SK-N-SH treated with all-trans-retinoic acid at 6 μM for 48 hours (cell line): ENCODE measurements around the gene PRSS8.
"Not testable (repeated sequence)": the region's sequence is repeated elsewhere in the genome, so short reads cannot be mapped to it uniquely, and the experiment has no call there.

ENCODE experiments used
- ATAC-seq: fragments of 200-7000 bp; cut with Tn5 transposase; 3 replicates; pipeline ENCODE4 v1.9.1; 2020; ENCODE audit warnings: mild to moderate bottlenecking, moderate library complexity
- ARNTL ChIP-seq: fragments of 450-650 bp; formaldehyde crosslinking; IDR thresholded peaks from 2 replicates; pipeline ENCODE4 v1.5.0; 2020; ENCODE audit warnings: low read depth, mild to moderate bottlenecking, moderate library complexity, borderline replicate concordance
- CSDC2 ChIP-seq: fragments of 250-450 bp; sonication (Bioruptor Pico); IDR thresholded peaks from 2 replicates; pipeline ENCODE4 v1.5.0; 2020; ENCODE audit warnings: mild to moderate bottlenecking, moderate library complexity
- ESRRG ChIP-seq: fragments of 250-450 bp; sonication (Bioruptor Pico); IDR thresholded peaks from 2 replicates; pipeline ENCODE4 v1.6.1; 2021; ENCODE audit warnings: mild to moderate bottlenecking
- GLIS3 ChIP-seq: fragments of 250-450 bp; sonication (Bioruptor Pico); IDR thresholded peaks from 2 replicates; pipeline ENCODE4 v1.5.0; 2020; ENCODE audit warnings: mild to moderate bottlenecking, moderate library complexity
- ISL1 ChIP-seq: fragments of 250-450 bp; sonication (Bioruptor Pico); IDR thresholded peaks from 2 replicates; pipeline ENCODE4 v2.1.2; 2022; ENCODE audit warnings: mild to moderate bottlenecking, moderate library complexity
- OSR1 ChIP-seq: fragments of 250-450 bp; sonication (Bioruptor Pico); IDR thresholded peaks from 2 replicates; pipeline ENCODE4 v1.8.0; 2022; ENCODE audit warnings: moderate library complexity, mild to moderate bottlenecking, inconsistent platforms
- PPARA ChIP-seq: fragments of 250-450 bp; sonication (Bioruptor Pico); IDR thresholded peaks from 2 replicates; pipeline ENCODE4 v1.5.0; 2020; ENCODE audit warnings: mild to moderate bottlenecking, borderline replicate concordance
- RARB ChIP-seq: fragments of 250-450 bp; sonication (Bioruptor Pico); IDR thresholded peaks from 2 replicates; pipeline ENCODE4 v1.8.0; 2021; ENCODE audit warnings: mild to moderate bottlenecking, moderate library complexity
- SNAI2 ChIP-seq: fragments of 250-450 bp; sonication (Bioruptor Pico); IDR thresholded peaks from 2 replicates; pipeline ENCODE4 v1.5.0; 2020; ENCODE audit warnings: mild to moderate bottlenecking, moderate library complexity
- TCF4 ChIP-seq: fragments of 250-450 bp; sonication (Bioruptor Pico); IDR thresholded peaks from 2 replicates; pipeline ENCODE4 v1.8.0; 2021; ENCODE audit warnings: mild to moderate bottlenecking, moderate library complexity, borderline replicate concordance
- TOX ChIP-seq: fragments of 250-450 bp; sonication (Bioruptor Pico); IDR thresholded peaks from 2 replicates; pipeline ENCODE4 v1.8.0; 2021; ENCODE audit warnings: mild to moderate bottlenecking, moderate library complexity, borderline replicate concordance
- ZC3H10 ChIP-seq: fragments of 250-450 bp; sonication (Bioruptor Pico); IDR thresholded peaks from 2 replicates; pipeline ENCODE4 v1.5.1; 2021; ENCODE audit warnings: mild to moderate bottlenecking, moderate library complexity
- ZFP3 ChIP-seq: fragments of 250-450 bp; sonication (Bioruptor Pico); IDR thresholded peaks from 2 replicates; pipeline ENCODE4 v1.5.0; 2020; ENCODE audit warnings: mild to moderate bottlenecking, moderate library complexity
- ZFP30 ChIP-seq: fragments of 450-650 bp; formaldehyde crosslinking; IDR thresholded peaks from 2 replicates; pipeline ENCODE4 v1.5.0; 2022; ENCODE audit warnings: mild to moderate bottlenecking, moderate library complexity
- ZNF70 ChIP-seq: fragments of 450-650 bp; formaldehyde crosslinking; IDR thresholded peaks from 2 replicates; pipeline ENCODE4 v1.5.0; 2020; ENCODE audit warnings: mild to moderate bottlenecking, moderate library complexity
- ZNF8 ChIP-seq: fragments of 450-650 bp; formaldehyde crosslinking; IDR thresholded peaks from 2 replicates; pipeline ENCODE4 v1.5.0; 2020; ENCODE audit warnings: mild to moderate bottlenecking, moderate library complexity
- TF ChIP-seq, protein P1 (sequence below): fragments of 250-450 bp; sonication (Bioruptor Pico); IDR thresholded peaks from 2 replicates; pipeline ENCODE4 v1.5.0; 2020; ENCODE audit warnings: mild to moderate bottlenecking, moderate library complexity
- TF ChIP-seq, protein P2 (sequence below): fragments of 250-450 bp; sonication (Bioruptor Pico); IDR thresholded peaks from 2 replicates; pipeline ENCODE4 v1.5.1; 2020; ENCODE audit warnings: low read depth, mild to moderate bottlenecking, moderate library complexity
- TF ChIP-seq, protein P3 (sequence below): fragments of 250-450 bp; sonication (Bioruptor Pico); IDR thresholded peaks from 2 replicates; pipeline ENCODE4 v1.8.0; 2020; ENCODE audit warnings: mild to moderate bottlenecking, moderate library complexity, borderline replicate concordance
- TF ChIP-seq, protein P4 (sequence below): fragments of 250-450 bp; sonication (Bioruptor Pico); IDR thresholded peaks from 2 replicates; pipeline ENCODE4 v1.8.0; 2021; ENCODE audit warnings: low read depth, mild to moderate bottlenecking, moderate library complexity, borderline replicate concordance

PRSS8 gene

DNA sequence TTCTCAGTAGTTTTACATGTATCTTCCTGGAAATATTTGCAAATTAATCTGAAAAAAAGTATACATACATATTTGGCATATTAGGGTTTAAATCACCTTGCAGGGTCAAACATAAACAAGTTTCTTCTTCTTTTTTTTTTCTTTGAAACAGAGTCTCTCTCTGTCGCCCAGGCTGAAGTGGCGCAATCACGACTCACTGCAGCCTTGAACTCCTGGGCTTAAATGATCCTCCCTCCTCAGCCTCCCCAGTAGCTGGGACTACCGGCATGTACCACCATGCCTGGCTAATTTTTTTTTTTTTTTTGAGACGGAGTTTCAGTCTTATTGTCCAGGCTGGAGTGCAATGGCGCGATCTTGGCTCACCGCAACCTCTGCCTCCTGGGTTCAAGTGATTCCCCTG lies 31.8 kb upstream of the PRSS8 start:
- ATAC-seq = no peak
- TF ChIP-seq, protein P1, sequence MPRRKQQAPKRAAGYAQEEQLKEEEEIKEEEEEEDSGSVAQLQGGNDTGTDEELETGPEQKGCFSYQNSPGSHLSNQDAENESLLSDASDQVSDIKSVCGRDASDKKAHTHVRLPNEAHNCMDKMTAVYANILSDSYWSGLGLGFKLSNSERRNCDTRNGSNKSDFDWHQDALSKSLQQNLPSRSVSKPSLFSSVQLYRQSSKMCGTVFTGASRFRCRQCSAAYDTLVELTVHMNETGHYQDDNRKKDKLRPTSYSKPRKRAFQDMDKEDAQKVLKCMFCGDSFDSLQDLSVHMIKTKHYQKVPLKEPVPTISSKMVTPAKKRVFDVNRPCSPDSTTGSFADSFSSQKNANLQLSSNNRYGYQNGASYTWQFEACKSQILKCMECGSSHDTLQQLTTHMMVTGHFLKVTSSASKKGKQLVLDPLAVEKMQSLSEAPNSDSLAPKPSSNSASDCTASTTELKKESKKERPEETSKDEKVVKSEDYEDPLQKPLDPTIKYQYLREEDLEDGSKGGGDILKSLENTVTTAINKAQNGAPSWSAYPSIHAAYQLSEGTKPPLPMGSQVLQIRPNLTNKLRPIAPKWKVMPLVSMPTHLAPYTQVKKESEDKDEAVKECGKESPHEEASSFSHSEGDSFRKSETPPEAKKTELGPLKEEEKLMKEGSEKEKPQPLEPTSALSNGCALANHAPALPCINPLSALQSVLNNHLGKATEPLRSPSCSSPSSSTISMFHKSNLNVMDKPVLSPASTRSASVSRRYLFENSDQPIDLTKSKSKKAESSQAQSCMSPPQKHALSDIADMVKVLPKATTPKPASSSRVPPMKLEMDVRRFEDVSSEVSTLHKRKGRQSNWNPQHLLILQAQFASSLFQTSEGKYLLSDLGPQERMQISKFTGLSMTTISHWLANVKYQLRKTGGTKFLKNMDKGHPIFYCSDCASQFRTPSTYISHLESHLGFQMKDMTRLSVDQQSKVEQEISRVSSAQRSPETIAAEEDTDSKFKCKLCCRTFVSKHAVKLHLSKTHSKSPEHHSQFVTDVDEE (CRISPR knock-in tag) = no peak
- TF ChIP-seq PPARA (no peak), SNAI2 (CRISPR knock-in tag) (no peak), TCF4 (CRISPR knock-in tag) (no peak), RARB (CRISPR knock-in tag) (no peak), ZFP3 (CRISPR knock-in tag) (no peak), TOX (CRISPR knock-in tag) (no peak), CSDC2 (no peak), GLIS3 (CRISPR knock-in tag) (no peak), ARNTL (CRISPR knock-in tag) (no peak), ZNF70 (no peak), ESRRG (CRISPR knock-in tag) (no peak), ZFP30 (CRISPR knock-in tag) (no peak), ZC3H10 (CRISPR knock-in tag) (no peak)
- TF ChIP-seq, protein P2, sequence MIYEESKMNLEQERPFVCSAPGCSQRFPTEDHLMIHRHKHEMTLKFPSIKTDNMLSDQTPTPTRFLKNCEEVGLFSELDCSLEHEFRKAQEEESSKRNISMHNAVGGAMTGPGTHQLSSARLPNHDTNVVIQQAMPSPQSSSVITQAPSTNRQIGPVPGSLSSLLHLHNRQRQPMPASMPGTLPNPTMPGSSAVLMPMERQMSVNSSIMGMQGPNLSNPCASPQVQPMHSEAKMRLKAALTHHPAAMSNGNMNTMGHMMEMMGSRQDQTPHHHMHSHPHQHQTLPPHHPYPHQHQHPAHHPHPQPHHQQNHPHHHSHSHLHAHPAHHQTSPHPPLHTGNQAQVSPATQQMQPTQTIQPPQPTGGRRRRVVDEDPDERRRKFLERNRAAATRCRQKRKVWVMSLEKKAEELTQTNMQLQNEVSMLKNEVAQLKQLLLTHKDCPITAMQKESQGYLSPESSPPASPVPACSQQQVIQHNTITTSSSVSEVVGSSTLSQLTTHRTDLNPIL (CRISPR knock-in tag) = no peak
- TF ChIP-seq, protein P3, sequence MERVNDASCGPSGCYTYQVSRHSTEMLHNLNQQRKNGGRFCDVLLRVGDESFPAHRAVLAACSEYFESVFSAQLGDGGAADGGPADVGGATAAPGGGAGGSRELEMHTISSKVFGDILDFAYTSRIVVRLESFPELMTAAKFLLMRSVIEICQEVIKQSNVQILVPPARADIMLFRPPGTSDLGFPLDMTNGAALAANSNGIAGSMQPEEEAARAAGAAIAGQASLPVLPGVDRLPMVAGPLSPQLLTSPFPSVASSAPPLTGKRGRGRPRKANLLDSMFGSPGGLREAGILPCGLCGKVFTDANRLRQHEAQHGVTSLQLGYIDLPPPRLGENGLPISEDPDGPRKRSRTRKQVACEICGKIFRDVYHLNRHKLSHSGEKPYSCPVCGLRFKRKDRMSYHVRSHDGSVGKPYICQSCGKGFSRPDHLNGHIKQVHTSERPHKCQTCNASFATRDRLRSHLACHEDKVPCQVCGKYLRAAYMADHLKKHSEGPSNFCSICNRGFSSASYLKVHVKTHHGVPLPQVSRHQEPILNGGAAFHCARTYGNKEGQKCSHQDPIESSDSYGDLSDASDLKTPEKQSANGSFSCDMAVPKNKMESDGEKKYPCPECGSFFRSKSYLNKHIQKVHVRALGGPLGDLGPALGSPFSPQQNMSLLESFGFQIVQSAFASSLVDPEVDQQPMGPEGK = no peak
- TF ChIP-seq, protein P4, sequence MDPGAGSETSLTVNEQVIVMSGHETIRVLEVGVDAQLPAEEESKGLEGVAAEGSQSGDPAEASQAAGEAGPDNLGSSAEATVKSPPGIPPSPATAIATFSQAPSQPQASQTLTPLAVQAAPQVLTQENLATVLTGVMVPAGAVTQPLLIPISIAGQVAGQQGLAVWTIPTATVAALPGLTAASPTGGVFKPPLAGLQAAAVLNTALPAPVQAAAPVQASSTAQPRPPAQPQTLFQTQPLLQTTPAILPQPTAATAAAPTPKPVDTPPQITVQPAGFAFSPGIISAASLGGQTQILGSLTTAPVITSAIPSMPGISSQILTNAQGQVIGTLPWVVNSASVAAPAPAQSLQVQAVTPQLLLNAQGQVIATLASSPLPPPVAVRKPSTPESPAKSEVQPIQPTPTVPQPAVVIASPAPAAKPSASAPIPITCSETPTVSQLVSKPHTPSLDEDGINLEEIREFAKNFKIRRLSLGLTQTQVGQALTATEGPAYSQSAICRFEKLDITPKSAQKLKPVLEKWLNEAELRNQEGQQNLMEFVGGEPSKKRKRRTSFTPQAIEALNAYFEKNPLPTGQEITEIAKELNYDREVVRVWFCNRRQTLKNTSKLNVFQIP = no peak

DNA sequence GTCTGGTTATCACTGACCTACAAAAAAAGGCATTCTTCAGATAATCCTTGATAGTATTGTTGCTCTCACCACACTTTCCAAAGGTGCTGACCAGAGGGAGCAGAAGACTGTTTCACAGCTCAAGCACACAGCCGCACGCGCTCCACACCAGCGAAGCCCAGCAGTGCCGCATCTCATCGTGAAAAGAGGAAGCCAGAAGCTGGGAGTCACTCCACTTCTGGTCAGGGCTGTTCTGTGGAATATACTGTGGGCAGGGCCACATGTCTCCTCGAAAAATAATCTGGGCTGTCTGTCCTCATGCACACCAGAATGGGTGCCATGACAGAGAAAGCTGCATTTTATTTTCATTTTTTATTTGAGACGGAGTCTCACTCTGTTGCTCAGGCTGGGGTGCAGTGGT lies 21.6 kb upstream of the PRSS8 start:
- ATAC-seq = peak; percentile 62

DNA sequence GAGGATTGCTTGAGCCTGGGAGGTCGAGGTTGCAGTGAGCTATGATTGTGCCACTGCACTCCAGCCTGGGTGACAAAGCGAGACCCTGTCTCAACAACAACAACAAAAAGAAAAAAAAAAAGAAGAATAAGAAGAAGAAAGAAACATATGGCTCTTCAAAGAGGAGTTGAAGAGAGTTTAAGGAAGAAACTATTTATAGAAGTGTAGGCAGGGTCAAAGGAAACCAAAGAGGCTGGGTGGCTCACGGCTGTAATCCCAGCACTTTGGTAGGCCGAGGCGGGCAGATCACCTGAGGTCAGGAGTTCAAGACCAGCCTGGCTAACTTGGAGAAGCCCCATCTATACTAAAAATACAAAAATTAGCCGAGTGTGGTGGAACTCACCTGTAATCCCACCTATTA lies 15.4 kb upstream of the PRSS8 start:
- not testable (repeated sequence) for ATAC-seq

More for the DNA sequence above, 21.6 kb upstream of the PRSS8 start:
- TF ChIP-seq, protein P2 (CRISPR knock-in tag) = no peak
- TF ChIP-seq ZNF8 (no peak), TOX (CRISPR knock-in tag) (no peak), GLIS3 (CRISPR knock-in tag) (no peak), ARNTL (CRISPR knock-in tag) (no peak), OSR1 (no peak), CSDC2 (no peak), TCF4 (CRISPR knock-in tag) (no peak), ZC3H10 (CRISPR knock-in tag) (no peak), RARB (CRISPR knock-in tag) (no peak), ISL1 (no peak), ESRRG (CRISPR knock-in tag) (no peak), SNAI2 (CRISPR knock-in tag) (no peak), ZFP30 (CRISPR knock-in tag) (no peak)
